K562 (cell line): ENCODE results near the gene TRIO. TPM values are rescaled to one million over a fixed set of nuclear protein-coding genes. Genes with fewer than 3 reads are reported as not detected.

ENCODE experiments used
- CEBPB ChIP-seq: fragments of 450-650 bp; IDR thresholded peaks from 2 replicates; pipeline ENCODE4 v1.6.1; 2016; ENCODE audit warnings: missing genetic modification characterization, missing compliant biosample characterization
- DPF2 ChIP-seq: fragments of 450-650 bp; IDR thresholded peaks from 2 replicates; pipeline ENCODE4 v1.6.1; 2016
- EP400 ChIP-seq: fragments of 450-650 bp; IDR thresholded peaks from 2 replicates; pipeline ENCODE4 v1.6.1; 2017; ENCODE audit warnings: antibody characterized with exemption, mild to moderate bottlenecking, moderate library complexity
- KDM2B ChIP-seq: fragments of 250-450 bp; sonication (Bioruptor Pico); IDR thresholded peaks from 2 replicates; pipeline ENCODE4 v1.8.0; 2021; ENCODE audit warnings: mild to moderate bottlenecking, moderate library complexity
- PKNOX1 ChIP-seq: fragments of 450-650 bp; IDR thresholded peaks from 2 replicates; pipeline ENCODE4 v1.6.1; 2016
- POLR2G ChIP-seq: fragments of 200-400 bp; formaldehyde crosslinking; IDR thresholded peaks from 2 replicates; pipeline ENCODE4 v1.6.1; 2017; ENCODE audit warnings: low read depth, mild to moderate bottlenecking, antibody characterized with exemption, low read length, moderate library complexity
- RFX5 ChIP-seq: IDR thresholded peaks from 2 replicates; pipeline ENCODE4 v1.6.1; 2011; ENCODE audit warnings: low read depth, mild to moderate bottlenecking, improper control_type of control experiment, low read length
- SMARCA4 ChIP-seq: fragments of 450-650 bp; IDR thresholded peaks from 2 replicates; pipeline ENCODE4 v1.6.1; 2016
- SOX6 ChIP-seq: fragments of 450-650 bp; IDR thresholded peaks from 2 replicates; pipeline ENCODE4 v1.6.1; 2014; ENCODE audit warnings: mild to moderate bottlenecking
- ZBTB12 ChIP-seq: fragments of 250-450 bp; sonication (Bioruptor Pico); IDR thresholded peaks from 2 replicates; pipeline ENCODE4 v1.4.0; 2020
- ZNF165 ChIP-seq: fragments of 250-450 bp; sonication (Bioruptor Pico); IDR thresholded peaks from 2 replicates; pipeline ENCODE4 v1.4.0; 2020; ENCODE audit warnings: borderline replicate concordance
- polyA plus RNA-seq, 8 experiments: library from polyadenylated mRNA; depleted of rRNA in 4 of 8; stranded (reverse) in 5 of 8; unstranded in 3 of 8; fragments of >200 nt; fragmentation: Nextera tagmentation in 2 of 8; fragmentation: Illumina TruSeq in 1 of 8; extraction: Ambion mirVana in 2 of 8; extraction: Trizol in 1 of 8; gene quantifications; 2 replicates each; pipeline versions ENCODE4 v1.2.1 to v1.2.3, GENCODE V29; 2011 to 2014; ENCODE audit warnings: inconsistent platforms in 1 of 8, missing spikeins in 1 of 8
- total RNA-seq, 7 experiments: library from RNA; depleted of rRNA in 6 of 7; stranded (reverse); fragments of >200 nt in 6 of 7; fragmentation: Illumina TruSeq in 2 of 7; extraction: Trizol in 2 of 7; gene quantifications; 2 replicates each; pipeline versions ENCODE4 v1.2.1 to v1.2.3, GENCODE V29; 2011 to 2021; ENCODE audit warnings: low replicate concordance in 1 of 7
- TF ChIP-seq, protein P1 (sequence below): fragments of 450-650 bp; IDR thresholded peaks from 2 replicates; pipeline ENCODE4 v1.6.1; 2016; ENCODE audit warnings: mild to moderate bottlenecking, moderate library complexity
- TF ChIP-seq, protein P2 (sequence below), 2 experiments: fragments of 450-650 bp; IDR thresholded peaks; 2 replicates each; pipeline ENCODE4 v1.6.1; 2016

Gene TRIO
- total and polyA plus RNA-seq, 9 of the 15 experiments (the other 6 are each of a cell fraction or from before 2014, with no cell fraction given), result 0.24 to 5.0 (median 1.1) TPM

DNA sequence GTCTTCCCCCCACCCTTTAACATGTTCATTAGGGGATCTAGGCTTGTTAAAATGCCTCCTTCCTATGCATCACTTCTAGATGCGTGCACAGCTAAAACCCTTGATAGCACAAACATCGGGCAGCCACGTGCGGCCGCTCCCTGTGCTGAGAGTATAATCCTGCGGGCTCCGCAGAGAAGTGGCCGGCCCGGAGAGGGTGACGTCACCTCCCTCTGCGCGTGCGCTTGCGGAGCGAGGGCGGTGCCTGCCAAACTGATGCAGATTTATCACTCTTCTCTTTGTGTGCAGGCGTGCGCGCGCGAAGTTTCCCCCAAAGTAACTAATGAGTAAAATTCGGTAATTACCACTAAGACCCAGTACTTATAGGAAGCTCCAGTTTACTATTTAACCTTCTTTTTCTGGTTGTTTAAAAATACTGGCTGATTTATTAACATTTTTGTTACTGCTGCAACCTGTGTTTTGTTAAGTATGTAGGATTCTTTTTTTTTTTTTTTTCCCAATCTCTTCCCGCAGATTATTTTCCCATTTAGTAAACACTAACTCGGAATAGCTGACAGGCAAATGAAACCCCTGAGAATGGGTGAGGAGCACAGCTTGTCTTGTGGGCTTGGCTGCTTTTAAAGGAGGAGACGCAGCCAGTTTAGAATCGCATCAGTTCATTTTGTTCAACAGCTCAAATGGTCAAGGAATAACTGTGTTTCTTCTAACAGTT lies 121.6 kb downstream of the TRIO start (continued):
- TF ChIP-seq, protein P1, sequence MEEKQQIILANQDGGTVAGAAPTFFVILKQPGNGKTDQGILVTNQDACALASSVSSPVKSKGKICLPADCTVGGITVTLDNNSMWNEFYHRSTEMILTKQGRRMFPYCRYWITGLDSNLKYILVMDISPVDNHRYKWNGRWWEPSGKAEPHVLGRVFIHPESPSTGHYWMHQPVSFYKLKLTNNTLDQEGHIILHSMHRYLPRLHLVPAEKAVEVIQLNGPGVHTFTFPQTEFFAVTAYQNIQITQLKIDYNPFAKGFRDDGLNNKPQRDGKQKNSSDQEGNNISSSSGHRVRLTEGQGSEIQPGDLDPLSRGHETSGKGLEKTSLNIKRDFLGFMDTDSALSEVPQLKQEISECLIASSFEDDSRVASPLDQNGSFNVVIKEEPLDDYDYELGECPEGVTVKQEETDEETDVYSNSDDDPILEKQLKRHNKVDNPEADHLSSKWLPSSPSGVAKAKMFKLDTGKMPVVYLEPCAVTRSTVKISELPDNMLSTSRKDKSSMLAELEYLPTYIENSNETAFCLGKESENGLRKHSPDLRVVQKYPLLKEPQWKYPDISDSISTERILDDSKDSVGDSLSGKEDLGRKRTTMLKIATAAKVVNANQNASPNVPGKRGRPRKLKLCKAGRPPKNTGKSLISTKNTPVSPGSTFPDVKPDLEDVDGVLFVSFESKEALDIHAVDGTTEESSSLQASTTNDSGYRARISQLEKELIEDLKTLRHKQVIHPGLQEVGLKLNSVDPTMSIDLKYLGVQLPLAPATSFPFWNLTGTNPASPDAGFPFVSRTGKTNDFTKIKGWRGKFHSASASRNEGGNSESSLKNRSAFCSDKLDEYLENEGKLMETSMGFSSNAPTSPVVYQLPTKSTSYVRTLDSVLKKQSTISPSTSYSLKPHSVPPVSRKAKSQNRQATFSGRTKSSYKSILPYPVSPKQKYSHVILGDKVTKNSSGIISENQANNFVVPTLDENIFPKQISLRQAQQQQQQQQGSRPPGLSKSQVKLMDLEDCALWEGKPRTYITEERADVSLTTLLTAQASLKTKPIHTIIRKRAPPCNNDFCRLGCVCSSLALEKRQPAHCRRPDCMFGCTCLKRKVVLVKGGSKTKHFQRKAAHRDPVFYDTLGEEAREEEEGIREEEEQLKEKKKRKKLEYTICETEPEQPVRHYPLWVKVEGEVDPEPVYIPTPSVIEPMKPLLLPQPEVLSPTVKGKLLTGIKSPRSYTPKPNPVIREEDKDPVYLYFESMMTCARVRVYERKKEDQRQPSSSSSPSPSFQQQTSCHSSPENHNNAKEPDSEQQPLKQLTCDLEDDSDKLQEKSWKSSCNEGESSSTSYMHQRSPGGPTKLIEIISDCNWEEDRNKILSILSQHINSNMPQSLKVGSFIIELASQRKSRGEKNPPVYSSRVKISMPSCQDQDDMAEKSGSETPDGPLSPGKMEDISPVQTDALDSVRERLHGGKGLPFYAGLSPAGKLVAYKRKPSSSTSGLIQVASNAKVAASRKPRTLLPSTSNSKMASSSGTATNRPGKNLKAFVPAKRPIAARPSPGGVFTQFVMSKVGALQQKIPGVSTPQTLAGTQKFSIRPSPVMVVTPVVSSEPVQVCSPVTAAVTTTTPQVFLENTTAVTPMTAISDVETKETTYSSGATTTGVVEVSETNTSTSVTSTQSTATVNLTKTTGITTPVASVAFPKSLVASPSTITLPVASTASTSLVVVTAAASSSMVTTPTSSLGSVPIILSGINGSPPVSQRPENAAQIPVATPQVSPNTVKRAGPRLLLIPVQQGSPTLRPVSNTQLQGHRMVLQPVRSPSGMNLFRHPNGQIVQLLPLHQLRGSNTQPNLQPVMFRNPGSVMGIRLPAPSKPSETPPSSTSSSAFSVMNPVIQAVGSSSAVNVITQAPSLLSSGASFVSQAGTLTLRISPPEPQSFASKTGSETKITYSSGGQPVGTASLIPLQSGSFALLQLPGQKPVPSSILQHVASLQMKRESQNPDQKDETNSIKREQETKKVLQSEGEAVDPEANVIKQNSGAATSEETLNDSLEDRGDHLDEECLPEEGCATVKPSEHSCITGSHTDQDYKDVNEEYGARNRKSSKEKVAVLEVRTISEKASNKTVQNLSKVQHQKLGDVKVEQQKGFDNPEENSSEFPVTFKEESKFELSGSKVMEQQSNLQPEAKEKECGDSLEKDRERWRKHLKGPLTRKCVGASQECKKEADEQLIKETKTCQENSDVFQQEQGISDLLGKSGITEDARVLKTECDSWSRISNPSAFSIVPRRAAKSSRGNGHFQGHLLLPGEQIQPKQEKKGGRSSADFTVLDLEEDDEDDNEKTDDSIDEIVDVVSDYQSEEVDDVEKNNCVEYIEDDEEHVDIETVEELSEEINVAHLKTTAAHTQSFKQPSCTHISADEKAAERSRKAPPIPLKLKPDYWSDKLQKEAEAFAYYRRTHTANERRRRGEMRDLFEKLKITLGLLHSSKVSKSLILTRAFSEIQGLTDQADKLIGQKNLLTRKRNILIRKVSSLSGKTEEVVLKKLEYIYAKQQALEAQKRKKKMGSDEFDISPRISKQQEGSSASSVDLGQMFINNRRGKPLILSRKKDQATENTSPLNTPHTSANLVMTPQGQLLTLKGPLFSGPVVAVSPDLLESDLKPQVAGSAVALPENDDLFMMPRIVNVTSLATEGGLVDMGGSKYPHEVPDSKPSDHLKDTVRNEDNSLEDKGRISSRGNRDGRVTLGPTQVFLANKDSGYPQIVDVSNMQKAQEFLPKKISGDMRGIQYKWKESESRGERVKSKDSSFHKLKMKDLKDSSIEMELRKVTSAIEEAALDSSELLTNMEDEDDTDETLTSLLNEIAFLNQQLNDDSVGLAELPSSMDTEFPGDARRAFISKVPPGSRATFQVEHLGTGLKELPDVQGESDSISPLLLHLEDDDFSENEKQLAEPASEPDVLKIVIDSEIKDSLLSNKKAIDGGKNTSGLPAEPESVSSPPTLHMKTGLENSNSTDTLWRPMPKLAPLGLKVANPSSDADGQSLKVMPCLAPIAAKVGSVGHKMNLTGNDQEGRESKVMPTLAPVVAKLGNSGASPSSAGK, result peak; percentile 94
- TF ChIP-seq PKNOX1 (peak; percentile 96), ZBTB12 (CRISPR knock-in tag) (peak; percentile 52; the same call in 1 of the 2 replicates), POLR2G (peak; percentile 67), RFX5 (no peak), ZNF165 (CRISPR knock-in tag) (no peak), EP400 (peak; percentile 77), SOX6 (peak; percentile 56; the same call in 1 of the 2 replicates), SMARCA4 (0 out of 2 replicates have a peak, but pooled peaks have one; percentile 26), CEBPB (no peak), KDM2B (CRISPR knock-in tag) (0 out of 2 replicates have a peak, but pooled peaks have one; percentile 20), DPF2 (peak; percentile 61; the same call in 1 of the 2 replicates)
- TF ChIP-seq, protein P2, sequence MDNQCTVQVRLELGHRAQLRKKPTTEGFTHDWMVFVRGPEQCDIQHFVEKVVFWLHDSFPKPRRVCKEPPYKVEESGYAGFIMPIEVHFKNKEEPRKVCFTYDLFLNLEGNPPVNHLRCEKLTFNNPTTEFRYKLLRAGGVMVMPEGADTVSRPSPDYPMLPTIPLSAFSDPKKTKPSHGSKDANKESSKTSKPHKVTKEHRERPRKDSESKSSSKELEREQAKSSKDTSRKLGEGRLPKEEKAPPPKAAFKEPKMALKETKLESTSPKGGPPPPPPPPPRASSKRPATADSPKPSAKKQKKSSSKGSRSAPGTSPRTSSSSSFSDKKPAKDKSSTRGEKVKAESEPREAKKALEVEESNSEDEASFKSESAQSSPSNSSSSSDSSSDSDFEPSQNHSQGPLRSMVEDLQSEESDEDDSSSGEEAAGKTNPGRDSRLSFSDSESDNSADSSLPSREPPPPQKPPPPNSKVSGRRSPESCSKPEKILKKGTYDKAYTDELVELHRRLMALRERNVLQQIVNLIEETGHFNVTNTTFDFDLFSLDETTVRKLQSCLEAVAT (IDR thresholded peaks at IDR 0.05), result no peak
